Endothelial cell of hepatic sinusoid (primary cell): ENCODE data around the gene RPS24.
"Not testable (repeated sequence)": the region's sequence is repeated elsewhere in the genome, so short reads cannot be mapped to it uniquely, and the experiment has no call there.

ENCODE experiments used
- in situ Hi-C: cut with HindIII; loops from 2 replicates; pipeline ENCODE4 v1.10.0; 2017; ENCODE audit warnings: low sequenced_read_pairs

Gene RPS24

DNA sequence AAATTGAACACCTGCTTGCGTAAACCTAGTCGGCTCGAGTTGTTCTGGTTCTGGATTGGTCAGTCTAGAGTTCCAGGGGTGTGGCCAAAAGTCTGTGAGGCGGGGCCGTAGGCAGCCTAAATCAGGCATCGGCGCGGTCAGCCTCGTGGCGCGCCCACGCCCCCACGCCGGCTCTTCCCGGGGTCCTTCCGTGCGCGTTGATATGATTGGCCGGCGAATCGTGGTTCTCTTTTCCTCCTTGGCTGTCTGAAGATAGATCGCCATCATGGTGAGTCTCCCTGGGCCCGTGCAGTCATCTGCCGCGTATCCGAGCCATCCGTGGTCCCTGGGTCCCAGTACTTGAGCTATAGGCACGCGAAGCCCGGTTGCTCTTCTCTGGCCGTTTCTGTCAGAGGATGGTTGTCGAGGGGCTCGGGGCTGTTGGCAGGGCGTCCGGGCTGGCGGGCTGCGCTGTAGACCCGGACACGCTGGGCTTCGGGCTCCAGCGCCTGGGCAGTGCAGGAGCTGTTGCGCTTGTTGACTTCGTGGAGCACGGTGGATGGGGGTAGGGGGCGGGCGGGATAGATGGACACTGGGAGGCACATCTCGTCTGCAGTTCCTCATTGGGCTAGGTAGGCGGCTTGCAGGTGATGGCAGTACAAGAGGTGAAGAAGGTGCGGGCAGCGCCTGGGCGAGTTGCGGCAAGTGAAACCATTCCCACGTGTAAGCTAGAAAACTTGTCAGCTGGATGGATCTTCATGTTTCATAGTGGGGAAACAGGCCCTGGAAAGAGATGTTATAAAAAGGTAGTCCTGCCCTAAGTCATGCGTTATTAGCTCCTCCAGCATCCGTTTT is at the start of gene RPS24:
Gene RPS24 (plus strand): TSS at position 227 of the 834 bp plus-strand sequence. CDS start 39 bp downstream, at position 266.
- in situ Hi-C loops: no loop called here

DNA sequence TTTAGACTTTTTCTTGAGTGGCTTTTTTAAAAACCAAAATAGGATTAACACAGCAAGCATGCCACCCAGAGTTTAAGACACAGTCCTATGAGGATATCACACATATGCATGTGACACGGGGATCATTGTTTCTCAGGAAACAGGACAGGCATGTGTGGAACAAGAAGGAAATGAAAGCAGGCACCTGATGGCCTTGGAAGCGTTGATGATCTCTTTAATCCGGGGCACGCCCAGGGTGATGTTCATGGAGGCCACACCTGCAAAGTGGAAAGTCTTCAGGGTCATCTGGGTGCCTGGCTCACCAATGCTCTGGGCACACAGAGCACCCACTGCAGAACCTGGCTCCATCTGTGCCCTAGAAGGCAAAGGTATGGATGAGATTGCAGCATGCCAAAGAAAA is 48.7 kb upstream of the RPS24 start:
- in situ Hi-C loops: loop anchor here (10.0 kb wide), 1 partner anchor 150 kb away; no protein-coding TSS in a partner anchor

DNA sequence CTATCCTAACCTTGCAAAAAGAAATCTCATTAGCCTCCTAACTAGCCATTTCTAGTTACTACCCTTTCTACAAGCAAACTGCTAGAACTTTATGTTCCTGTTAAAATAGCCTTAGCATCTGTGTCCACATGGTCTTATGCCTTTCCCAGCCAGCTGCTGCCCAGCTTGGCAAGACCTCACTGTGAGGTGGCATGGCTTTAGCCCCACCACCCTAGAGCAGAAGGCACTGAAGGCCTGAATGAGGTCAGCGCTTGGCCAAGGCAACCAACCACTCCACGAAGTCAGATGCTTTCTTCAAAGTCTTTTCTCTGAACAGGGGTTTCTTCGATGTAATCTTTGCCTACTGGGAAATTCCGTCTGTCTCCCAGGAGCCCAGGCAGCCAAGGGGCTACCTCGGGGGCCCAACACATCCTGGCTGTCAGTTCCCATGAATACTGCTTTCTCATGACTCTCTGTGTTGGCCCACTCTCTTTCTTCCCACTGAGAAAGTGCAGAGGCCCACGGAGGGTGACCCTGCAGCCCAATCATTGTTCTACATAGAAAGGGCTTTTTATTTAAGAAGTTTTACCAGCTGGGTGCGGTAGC is 45.9 kb upstream of the RPS24 start:
- in situ Hi-C loops: loop anchor here (10.0 kb wide), 1 partner anchor 153 kb away; no protein-coding TSS in a partner anchor

DNA sequence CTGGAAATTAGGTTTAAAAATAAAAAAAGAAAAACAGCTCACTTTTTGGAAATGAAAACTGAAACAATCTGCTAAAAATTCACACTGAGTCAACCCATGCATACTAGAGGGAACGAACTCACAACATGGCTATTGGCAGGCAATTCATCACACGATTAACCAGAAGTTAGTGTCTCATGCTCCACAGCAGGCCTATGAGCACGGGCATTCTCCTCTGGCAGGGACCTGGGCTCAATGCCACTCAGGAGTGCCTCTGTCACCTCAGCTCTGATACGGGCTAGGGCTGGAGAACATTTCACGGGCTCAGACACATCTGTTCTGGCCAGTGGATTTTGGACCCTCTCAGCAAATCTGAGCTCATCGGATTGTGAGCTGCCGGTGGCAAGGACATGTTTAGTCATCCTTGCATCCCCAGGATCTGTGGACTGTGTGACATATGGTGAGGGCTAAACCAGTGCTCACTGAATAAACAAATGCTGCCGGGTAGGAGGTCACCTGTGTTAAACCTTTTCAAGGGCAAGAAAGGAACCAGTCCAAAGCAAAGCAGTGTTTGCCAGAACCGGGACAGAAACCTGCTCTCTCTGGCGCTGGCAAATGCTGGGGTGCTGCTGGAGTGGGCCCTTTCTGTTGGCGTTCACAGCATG is 44.5 kb upstream of the RPS24 start:
- in situ Hi-C loops: loop anchor here (10.0 kb wide), 1 partner anchor 154 kb away; no protein-coding TSS in a partner anchor

DNA sequence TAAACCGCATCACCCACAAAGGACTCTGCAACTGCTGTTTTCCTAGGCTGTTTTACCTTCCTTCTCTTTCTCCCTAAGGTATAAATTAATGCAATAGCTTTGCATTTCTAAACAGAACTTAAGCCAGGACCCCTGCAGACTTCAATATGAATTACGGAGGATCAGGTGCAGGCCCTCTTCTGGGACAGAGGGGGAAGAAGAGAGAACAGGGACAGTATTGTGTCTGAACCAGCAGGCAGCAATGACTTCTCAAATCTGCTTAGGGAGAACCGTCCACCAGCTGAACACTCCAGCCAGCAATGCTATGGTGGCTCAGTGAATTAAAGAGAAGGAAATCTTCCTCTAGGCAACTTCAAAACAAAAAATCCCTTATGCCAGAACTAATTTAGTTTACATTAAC is 40.0 kb upstream of the RPS24 start:
- in situ Hi-C loops: no loop called here

DNA sequence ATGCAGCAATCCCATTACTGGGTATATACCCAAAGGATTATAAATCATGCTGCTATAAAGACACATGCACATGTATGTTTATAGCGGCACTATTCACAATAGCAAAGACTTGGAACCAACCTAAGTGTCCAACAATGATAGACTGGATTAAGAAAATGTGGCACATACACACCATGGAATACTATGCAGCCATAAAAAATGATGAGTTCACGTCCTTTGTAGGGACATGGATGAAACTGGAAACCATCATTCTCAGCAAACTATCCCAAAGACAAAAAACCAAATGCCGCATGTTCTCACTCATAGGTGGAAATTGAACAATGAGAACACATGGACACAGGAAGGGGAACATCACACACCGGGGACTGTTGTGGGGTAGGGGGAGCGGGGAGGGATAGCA is 34.9 kb upstream of the RPS24 start:
- in situ Hi-C loops: not testable (repeated sequence)

DNA sequence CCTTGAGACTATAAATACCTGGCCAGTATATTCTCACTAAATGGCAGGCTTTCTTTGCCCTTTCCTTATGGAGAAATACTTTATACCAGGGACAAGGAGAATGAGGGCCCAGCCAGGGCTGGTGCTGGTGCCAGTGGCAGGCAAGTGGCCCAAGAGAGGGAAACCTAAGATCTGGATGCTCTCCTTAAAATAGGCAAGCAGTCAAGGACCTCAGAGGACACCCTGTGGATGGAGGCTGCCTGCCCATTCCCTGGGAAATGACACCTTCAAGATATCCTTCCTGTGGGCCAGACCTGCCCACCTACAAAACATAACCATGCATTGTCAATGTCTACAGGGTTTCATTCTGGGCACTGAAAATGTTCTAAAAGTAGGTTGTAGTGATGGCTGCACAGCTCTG is 33.5 kb upstream of the RPS24 start:
- in situ Hi-C loops: loop anchor here (10.0 kb wide), 1 partner anchor 55 kb away; no protein-coding TSS in a partner anchor

DNA sequence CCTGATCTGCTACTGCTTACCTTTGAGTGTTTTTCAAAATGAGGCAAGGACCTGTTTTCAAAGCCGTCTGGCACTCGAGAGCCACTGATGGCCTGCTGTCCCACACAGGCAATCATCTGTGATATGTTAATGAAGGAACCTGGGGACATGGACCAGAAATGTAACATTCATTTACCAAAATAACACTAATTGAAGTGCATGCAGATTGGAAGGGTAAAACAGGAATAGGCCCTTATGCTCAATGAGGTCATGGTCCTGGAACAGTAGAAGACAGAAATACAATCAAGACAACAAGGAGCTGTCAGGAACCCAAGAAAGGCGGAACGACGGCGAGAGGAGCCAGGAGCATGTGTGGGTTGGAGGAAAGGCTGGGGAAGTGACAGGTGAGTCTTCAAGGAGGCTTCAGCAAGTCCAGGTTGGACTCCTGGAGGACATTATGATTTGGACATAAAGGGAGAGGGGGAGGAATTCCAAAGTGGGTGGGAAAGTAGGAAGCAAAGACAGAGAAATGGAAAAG is 32.6 kb upstream of the RPS24 start:
- in situ Hi-C loops: loop anchor here (10.0 kb wide), 1 partner anchor 56 kb away; no protein-coding TSS in a partner anchor

DNA sequence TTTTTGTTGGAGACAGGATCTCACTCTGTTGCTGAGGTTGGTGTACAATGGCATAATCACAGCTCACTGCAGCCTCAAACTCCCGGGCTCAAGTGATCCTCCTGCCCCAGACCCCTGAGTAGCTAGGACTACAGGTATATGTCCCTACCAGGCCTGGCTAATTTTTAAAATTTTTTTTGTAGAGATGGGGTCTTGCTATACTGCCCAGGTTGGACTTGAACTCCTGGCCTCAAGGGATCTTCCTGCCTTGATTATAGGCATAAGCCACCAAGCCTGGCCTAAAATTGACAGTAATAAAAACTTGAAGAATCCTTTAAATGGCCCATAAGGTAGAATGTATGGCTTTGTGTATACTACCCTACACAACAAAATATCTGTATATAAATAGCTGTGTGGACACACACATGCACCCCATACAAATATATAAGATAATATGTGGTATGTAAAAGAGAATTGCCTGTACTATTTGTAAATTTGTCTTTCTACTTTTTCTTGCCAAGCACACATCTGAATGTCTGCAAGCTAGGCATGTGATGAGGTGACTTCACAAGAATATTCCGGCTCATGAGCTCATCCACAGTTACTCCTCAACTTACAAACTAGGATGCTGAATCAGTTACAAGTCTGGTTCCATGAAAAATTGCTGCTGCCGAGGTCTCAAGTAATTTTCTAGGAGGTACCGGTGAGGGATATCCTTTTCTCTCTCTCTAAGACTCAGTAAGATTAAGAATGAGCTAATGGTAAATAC is 30.9 kb upstream of the RPS24 start:
- in situ Hi-C loops: loop anchor here (10.0 kb wide), 1 partner anchor 58 kb away; no protein-coding TSS in a partner anchor

DNA sequence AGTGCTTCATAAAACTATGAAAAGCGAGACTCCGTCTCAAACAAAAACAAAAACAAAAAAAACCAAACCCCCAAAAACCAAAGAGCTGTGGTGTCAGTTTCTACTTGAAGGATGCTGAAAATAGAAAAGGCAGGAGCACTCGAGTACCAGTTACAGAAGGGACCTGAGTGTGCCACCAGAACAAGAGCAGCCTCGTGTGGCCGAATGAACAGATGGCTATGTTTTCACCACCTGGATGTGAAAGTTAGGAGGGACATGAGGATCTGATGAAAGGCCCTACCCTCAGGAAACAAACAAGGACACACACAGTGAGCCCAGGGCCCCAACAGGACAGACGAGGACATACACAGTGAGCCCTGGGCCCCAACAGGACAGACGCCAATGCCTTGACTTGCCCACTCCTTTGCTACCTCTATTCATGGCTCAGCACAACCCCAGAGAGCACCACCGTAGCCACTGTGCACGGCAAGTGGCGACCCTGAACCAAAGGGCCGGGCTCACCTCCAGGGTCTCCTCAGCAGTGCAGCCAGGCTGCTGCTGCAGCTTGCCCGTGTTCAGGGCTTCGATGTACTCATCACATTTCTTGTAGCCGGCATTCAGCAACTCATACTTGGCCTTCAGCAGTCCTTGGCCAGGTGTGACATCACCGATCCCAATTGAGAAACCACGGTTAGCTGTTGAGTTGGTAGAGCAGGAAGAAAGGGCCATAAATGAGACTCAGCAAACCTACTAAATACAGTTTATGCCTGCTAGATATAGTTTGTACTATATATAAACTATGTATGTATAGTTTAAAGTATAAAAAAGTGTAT is 29.2 kb upstream of the RPS24 start:
- in situ Hi-C loops: loop anchor here (10.0 kb wide), 1 partner anchor 60 kb away; no protein-coding TSS in a partner anchor

DNA sequence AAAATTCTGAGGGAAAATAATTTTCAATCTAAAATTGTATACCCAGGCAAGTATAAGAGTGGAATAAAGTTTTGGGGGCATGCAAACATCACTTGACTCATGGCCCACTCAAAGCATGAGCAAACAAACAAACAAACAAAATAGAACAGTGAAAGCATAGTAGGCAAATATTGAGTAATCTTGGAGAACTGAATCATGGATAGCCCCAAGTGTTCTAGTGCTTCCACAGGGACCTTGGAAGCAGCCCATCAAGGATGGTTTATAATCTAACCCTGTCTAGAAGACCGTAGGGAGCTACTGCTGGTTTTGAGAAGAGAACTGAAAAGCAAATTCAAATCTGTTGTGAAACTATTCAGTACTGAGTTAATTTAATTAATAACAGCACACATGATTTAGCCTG is 26.5 kb upstream of the RPS24 start:
- in situ Hi-C loops: loop anchor here (10.0 kb wide), 1 partner anchor 62 kb away; no protein-coding TSS in a partner anchor

DNA sequence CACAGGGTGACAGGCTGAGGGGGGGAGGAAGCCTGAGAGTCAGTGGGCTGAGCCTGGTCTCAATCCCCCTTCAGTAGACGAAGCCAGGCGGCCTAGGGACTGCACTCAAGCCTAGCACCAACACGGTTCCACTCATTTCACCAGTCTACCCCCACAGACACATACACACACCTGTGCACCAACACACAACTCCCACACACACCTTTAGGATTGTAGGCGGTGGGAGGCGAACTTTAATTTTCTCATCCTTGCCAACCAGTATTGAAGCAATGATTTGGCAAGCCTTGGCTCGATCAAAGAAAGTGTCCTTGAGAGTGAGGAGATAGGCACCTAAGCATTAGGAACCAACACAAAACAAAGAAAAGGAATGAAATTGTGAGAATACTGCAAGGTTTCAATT is 24.0 kb upstream of the RPS24 start:
- in situ Hi-C loops: loop anchor here (10.0 kb wide), 1 partner anchor 65 kb away; no protein-coding TSS in a partner anchor

DNA sequence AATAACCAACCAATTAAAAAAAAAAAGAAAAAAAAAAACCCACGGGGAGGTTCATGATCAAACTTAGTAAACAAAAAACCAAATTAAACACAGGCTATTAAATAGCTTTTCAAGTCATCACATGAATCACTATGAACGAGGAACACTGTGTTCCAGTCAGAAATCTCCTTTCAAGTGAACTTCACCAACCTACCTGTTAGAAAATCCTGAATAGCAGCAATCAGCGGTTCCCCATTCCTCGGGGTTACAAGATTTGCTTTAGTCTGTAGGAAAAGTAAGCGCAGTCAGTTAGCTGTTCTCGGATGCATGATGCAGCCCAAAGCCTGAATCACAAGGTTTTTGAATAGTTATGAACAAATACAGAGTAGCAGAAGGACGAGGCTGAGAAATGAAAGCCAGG is 23.4 kb upstream of the RPS24 start:
- in situ Hi-C loops: no loop called here

DNA sequence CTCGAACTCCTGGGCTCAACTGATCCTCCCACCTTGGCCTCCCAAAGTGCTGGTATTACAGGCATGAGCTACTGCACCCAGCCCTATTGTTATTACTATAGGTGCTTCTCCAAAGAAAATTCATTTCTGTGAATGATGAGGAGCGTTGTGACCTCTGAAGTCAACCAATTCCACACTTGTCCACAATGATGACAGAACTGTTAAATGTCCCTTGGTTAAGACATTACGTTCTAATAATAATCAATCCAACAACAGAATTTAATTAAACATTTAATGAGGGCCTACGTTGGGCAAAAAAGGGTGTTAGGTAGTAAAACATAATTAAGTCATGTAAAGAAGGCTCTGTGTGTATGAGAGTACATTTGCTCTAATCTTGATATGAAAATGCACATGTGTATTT is 22.6 kb upstream of the RPS24 start:
- in situ Hi-C loops: no loop called here

DNA sequence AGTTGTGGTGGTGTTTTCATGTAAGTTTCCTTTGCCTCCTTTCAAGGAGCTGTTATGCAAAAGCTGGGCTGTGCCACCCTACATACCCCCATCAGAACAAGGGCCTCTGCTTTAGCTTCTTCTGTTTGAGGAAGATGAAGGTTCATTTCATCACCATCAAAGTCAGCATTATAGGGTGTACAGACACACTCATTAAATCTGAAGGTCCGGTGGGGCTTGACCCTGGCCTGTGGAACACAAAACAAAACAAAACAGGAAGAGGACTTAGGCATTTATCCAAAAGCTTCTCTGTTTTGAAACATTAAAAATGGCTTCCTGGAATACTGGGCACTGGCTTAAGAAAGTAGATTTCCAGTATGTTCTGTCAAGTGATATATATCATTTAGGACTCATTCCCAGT is 20.1 kb upstream of the RPS24 start:
- in situ Hi-C loops: no loop called here

DNA sequence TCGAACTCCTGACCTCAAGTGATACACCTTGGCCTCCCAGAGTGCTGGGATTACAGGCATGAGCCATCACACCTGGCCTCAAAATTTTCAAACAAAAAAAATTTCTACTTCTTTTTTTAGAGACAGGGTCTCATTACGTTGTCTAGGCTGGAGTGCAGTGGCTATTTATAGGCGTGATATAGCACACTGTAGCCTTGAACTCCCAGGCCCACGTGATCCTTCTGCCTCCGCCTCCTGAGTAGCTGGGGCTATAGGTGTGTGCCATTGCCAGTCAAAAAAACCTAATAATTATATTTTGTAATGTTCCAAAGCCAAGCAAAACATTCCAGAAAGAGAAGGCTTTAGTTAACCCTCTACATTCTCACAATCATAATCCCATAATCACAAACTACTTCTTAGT is 18.1 kb upstream of the RPS24 start:
- in situ Hi-C loops: no loop called here

DNA sequence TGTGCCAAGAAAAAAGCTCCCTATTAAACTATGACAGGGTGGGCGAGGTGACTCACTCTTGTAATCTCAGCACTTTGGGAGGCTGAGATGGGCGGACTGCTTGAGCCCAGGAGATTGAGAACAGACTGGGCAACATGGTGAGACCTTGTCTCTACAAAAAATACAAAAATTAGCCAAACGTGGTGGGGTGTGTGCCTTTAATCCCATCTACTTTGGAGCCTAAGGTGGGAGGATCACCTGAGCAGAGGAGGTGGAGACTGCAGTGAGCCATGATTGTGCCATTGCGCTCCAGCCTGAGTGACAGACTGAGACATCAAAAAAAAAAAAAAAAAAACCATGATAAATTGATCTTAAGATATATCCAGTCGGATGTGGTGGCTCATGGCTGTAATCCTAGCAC is 15.8 kb upstream of the RPS24 start:
- in situ Hi-C loops: no loop called here

DNA sequence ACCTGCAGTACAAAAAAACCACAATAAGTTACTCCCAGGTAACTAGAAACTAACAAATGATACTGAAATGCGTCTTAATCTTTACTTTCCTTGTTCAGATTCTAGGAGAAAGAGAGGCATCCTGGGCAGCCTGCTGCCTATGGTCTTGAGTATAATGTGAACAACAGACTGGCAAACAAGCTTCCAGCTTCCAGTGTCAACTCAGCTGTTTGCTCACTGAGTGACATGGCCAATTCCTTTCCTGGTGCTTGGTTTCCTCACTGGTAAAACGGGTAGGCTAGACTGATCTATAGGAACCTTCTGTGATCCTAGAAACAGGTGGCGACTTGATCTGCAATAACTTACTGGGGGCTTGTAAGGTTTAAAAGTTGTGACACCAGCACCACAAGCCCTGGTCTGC is 14.4 kb upstream of the RPS24 start:
- in situ Hi-C loops: no loop called here

DNA sequence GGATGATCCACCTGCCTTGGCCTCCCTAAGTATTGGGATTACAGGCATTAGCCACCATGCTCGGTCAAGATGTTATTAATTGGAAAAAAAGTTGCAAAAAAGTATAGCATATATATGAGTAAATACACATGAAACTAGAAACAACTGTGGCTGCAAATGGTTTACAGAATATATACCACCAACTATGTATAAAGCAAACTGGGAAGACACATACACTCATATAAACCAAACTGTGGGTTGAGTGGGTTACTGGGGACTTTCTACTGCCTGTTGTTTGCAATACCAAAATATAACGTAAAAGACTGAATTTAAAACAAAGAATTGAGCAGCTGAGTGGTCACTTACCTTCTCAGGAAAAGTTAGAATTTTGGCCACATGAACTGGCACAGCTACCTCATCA is 12.5 kb upstream of the RPS24 start:
- in situ Hi-C loops: no loop called here

DNA sequence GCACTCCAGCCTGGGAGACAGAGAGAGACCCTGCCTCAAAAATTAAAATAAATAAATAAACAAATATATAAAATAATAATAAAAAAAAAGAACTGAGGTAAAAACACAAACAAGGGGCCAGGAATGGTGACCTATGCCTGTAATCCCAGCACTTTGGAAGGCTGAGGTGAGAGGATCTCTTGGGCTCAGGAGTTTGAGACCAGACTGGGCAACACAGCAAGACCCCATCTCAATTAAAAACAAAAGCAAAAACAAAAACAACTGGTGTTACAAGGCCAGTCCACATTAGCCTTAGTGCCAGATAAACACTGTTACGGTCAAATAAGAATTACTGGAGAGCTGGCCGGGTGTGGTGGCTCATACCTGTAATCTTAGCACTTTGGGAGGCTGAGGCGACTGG is 9.9 kb upstream of the RPS24 start:
- in situ Hi-C loops: no loop called here
